Neural cell (in vitro differentiated cells): Measurements from ENCODE around the gene C8A. TPM values are rescaled to one million over a fixed set of nuclear protein-coding genes. Genes with fewer than 3 reads are reported as not detected.

ENCODE experiments used
- H2AFZ ChIP-seq: fragments of 200-600, 300-800 bp; sonication (generic), shearing (Covaris generic); 2 replicates; pipeline ENCODE4 v1.6.0; 2014; ENCODE audit warnings: low read depth, mild to moderate bottlenecking, antibody characterized with exemption, low read length, moderate library complexity
- H3F3A ChIP-seq: fragments of 200-600 bp; shearing (Covaris generic); 2 replicates; pipeline ENCODE4 v1.6.1; 2016; ENCODE audit warnings: mild to moderate bottlenecking, moderate library complexity, mixed read lengths, antibody characterized with exemption, low read length; ENCODE audit not compliant: insufficient read depth, poor library complexity, severe bottlenecking
- H3K27ac ChIP-seq: fragments of 200-600, 300-800 bp; sonication (generic), shearing (Covaris generic); 2 replicates; pipeline ENCODE4 v1.5.1; 2014; ENCODE audit warnings: mild to moderate bottlenecking, low read length, moderate library complexity
- H3K27me3 ChIP-seq: fragments of 300-800, 200-600 bp; sonication (generic), shearing (Covaris generic); 2 replicates; pipeline ENCODE4 v1.6.0; 2014; ENCODE audit warnings: mild to moderate bottlenecking, low read depth, low read length, moderate library complexity; ENCODE audit not compliant: insufficient read depth
- H3K36me3 ChIP-seq: fragments of 300-800, 200-600 bp; sonication (generic), shearing (Covaris generic); 2 replicates; pipeline ENCODE4 v1.5.1; 2014; ENCODE audit warnings: mild to moderate bottlenecking, antibody characterized with exemption, low read length, moderate library complexity; ENCODE audit not compliant: insufficient read depth
- H3K4me2 ChIP-seq: fragments of 300-800, 200-600 bp; sonication (generic), shearing (Covaris generic); 2 replicates; pipeline ENCODE4 v1.6.0; 2014; ENCODE audit warnings: mild to moderate bottlenecking, low read length
- H3K4me3 ChIP-seq: fragments of 300-800, 200-600 bp; sonication (generic), shearing (Covaris generic); 2 replicates; pipeline ENCODE4 v1.5.1; 2014; ENCODE audit warnings: mild to moderate bottlenecking, low read length, moderate library complexity
- H3K79me2 ChIP-seq: fragments of 200-600 bp; shearing (Covaris generic); replicated peaks from 2 replicates; pipeline ENCODE4 v1.6.0; 2014; ENCODE audit warnings: mild to moderate bottlenecking, low read length, moderate library complexity; ENCODE audit not compliant: insufficient read depth
- H3K9ac ChIP-seq: fragments of 300-800, 200-600 bp; sonication (generic), shearing (Covaris generic); 2 replicates; pipeline ENCODE4 v1.6.1; 2016; ENCODE audit warnings: mild to moderate bottlenecking, low read length, mixed read lengths
- H3K9me2 ChIP-seq: fragments of 200-600 bp; shearing (Covaris generic); 2 replicates; pipeline ENCODE4 v1.6.1; 2016; ENCODE audit warnings: mild to moderate bottlenecking, low read length, mixed read lengths; ENCODE audit not compliant: insufficient read depth
- H3K9me3 ChIP-seq: fragments of 200-600, 300-800 bp; sonication (generic), shearing (Covaris generic); 2 replicates; pipeline ENCODE4 v1.6.1; 2016; ENCODE audit warnings: mild to moderate bottlenecking, mixed run types, low read length, moderate library complexity, mixed read lengths
- H4K20me1 ChIP-seq: fragments of 200-600 bp; shearing (Covaris generic); 2 replicates; pipeline ENCODE4 v1.6.1; 2016; ENCODE audit warnings: mild to moderate bottlenecking, mixed run types; ENCODE audit not compliant: insufficient read depth
- CTCF ChIP-seq: fragments of 450-650 bp; IDR thresholded peaks from 2 replicates; pipeline ENCODE4 v1.5.1; 2014; ENCODE audit warnings: antibody characterized with exemption, mild to moderate bottlenecking, moderate library complexity; ENCODE audit not compliant: poor library complexity, severe bottlenecking
- EP300 ChIP-seq: fragments of 450-650 bp; conservative IDR thresholded peaks from 2 replicates; pipeline ENCODE4 v1.6.1; 2014; ENCODE audit warnings: antibody characterized with exemption, mild to moderate bottlenecking, moderate library complexity; ENCODE audit not compliant: poor library complexity, severe bottlenecking
- EZH2 ChIP-seq: fragments of 200-600, 300-800 bp; shearing (Covaris generic), sonication (generic); IDR thresholded peaks from 2 replicates; pipeline ENCODE4 v1.6.1; 2014; ENCODE audit warnings: antibody characterized with exemption, low read length, borderline replicate concordance, mild to moderate bottlenecking; ENCODE audit not compliant: insufficient read depth, poor library complexity, severe bottlenecking
- MXI1 ChIP-seq: fragments of 450-650 bp; conservative IDR thresholded peaks from 2 replicates; pipeline ENCODE4 v1.6.1; 2014; ENCODE audit warnings: antibody characterized with exemption, mild to moderate bottlenecking; ENCODE audit not compliant: poor library complexity, severe bottlenecking
- POLR2AphosphoS5 ChIP-seq: IDR thresholded peaks from 2 replicates; pipeline ENCODE4 v1.6.1; 2012
- RAD21 ChIP-seq: fragments of 450-650 bp; conservative IDR thresholded peaks from 2 replicates; pipeline ENCODE4 v1.6.1; 2014; ENCODE audit warnings: antibody characterized with exemption, mild to moderate bottlenecking, moderate library complexity
- REST ChIP-seq: IDR thresholded peaks from 2 replicates; pipeline ENCODE4 v1.6.1; 2012; ENCODE audit warnings: borderline replicate concordance
- SMC3 ChIP-seq: fragments of 450-650 bp; conservative IDR thresholded peaks from 2 replicates; pipeline ENCODE4 v1.6.1; 2014; ENCODE audit warnings: antibody characterized with exemption, mild to moderate bottlenecking, moderate library complexity; ENCODE audit not compliant: poor library complexity
- TAF1 ChIP-seq: IDR thresholded peaks from 2 replicates; pipeline ENCODE4 v1.6.1; 2012; ENCODE audit warnings: low read depth
- polyA plus RNA-seq: library from polyadenylated mRNA; depleted of rRNA; stranded (reverse); fragments of >200 nt; gene quantifications from 2 replicates; pipeline ENCODE4 v1.2.3, GENCODE V29; 2014

Gene C8A
- polyA plus RNA-seq, 1 donor from 2014 or later: not detected

- Histone ChIP-seq H3K9ac (no peak overlapping the region), H3F3A (no peaks in the 10 kb centered on the region), H3K27me3 (no peaks in the 10 kb centered on the region), H3K36me3 (no peaks in the 10 kb centered on the region), H3K79me2 (no peaks in the 10 kb centered on the region), H3K27ac (no peak overlapping the region), H3K9me2 (no peaks in the 10 kb centered on the region), H4K20me1 (no peaks in the 10 kb centered on the region), H3K9me3 (no peaks in the 10 kb centered on the region), H3K4me3 (no peak overlapping the region), H3K4me2 (no peak overlapping the region), H2AFZ (no peak overlapping the region)
- TF ChIP-seq SMC3: no peak
- TF ChIP-seq EP300: no peak
- TF ChIP-seq EZH2: no peak
- TF ChIP-seq REST: no peak
- no peak for TF ChIP-seq TAF1
- TF ChIP-seq RAD21: no peak
- no peak for TF ChIP-seq CTCF
- no peak for TF ChIP-seq POLR2AphosphoS5
- TF ChIP-seq MXI1: no peak
These were observed 39.4 kb downstream of the C8A start for GRCh38 chr1:56894014-56894413.

GRCh38 chr1:56897150-56898004 is 42.8 kb downstream of the C8A start:
- Histone ChIP-seq H3K9me3 (no peaks in the 10 kb centered on the region), H3K4me3 (no peak overlapping the region), H3K9ac (no peak overlapping the region), H4K20me1 (no peaks in the 10 kb centered on the region), H3K27ac (no peak overlapping the region), H2AFZ (no peak overlapping the region), H3K9me2 (no peaks in the 10 kb centered on the region), H3K4me2 (no peak overlapping the region), H3K36me3 (no peaks in the 10 kb centered on the region), H3K27me3 (no peaks in the 10 kb centered on the region), H3K79me2 (no peaks in the 10 kb centered on the region), H3F3A (no peaks in the 10 kb centered on the region)
- TF ChIP-seq MXI1: no peak
- TF ChIP-seq POLR2AphosphoS5: no peak
- no peak for TF ChIP-seq EZH2
- TF ChIP-seq TAF1: no peak
- no peak for TF ChIP-seq RAD21
- TF ChIP-seq CTCF: no peak
- TF ChIP-seq EP300: no peak
- TF ChIP-seq SMC3: no peak
- no peak for TF ChIP-seq REST
